ENCODE data around the gene CCL28.

The CCL28 gene

GRCh38 chr5:43354774-43355173, 57.4 kb downstream of the CCL28 start:
- no peak for DNase-seq

DNA sequence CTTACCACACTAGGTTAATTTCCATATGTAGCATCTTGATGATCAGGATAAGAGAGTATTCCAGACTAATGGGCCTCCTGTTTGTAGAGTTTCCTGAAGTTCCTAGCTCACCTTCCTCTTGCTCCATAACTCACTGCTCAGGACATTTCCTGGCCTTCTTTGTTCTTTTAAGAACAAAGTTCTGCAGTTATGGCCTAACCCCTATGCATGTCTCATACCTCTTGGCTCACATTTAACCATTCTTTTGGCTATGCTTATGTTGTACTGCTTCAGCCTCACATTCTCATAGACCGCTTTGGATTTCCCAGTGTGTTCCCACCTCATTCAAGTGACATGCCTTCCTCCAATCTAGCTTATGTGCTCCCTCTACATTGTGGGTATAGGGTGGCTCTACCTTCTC, 58.5 kb downstream of the CCL28 start:
- no peak for DNase-seq

DNA sequence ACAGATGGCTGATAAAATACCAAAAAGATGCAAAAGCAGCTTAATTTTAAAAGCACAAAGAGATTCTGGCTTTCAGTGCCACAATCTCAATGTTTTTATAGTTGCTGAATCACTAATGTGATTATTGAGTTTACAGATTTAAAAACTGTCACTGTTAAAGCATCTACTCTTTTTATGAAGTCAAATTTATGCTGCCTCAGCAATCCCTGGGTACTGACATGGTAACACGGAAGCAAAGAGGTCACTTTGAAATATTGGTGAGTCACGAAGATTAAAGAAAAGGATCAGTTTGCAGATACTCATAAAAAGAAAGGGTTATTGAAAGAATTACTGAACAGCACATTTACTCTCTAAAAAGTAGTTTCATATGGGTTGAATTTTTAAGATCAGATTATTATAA, 59.3 kb downstream of the CCL28 start:
- no peak for DNase-seq

- DNase-seq, result no peak
These were observed 60.1 kb downstream of the CCL28 start for GRCh38 chr5:43352131-43352530.

- DNase-seq, result no peak
These were observed 63.3 kb downstream of the CCL28 start for GRCh38 chr5:43348861-43349363.

DNA sequence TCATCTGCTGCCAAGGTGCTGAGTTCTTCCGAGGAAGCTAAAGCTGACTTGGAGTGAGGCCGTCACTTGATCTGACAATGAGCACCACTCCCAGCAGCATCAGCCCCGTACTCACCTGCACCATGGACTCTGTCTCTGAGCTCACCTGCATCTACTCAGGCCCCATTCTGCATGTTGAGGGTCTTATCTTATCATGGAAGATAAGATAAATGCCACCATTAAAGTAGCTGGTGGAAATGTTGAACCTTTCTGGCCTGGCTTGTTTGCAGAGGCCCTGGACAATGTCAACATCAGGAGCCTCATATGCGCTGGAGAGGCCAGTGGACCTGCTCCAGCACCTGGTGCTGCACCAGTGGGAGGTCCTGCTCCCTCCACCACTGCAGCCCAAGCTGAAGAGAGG, 64.0 kb downstream of the CCL28 start:
- DNase-seq, result no peak

DNA sequence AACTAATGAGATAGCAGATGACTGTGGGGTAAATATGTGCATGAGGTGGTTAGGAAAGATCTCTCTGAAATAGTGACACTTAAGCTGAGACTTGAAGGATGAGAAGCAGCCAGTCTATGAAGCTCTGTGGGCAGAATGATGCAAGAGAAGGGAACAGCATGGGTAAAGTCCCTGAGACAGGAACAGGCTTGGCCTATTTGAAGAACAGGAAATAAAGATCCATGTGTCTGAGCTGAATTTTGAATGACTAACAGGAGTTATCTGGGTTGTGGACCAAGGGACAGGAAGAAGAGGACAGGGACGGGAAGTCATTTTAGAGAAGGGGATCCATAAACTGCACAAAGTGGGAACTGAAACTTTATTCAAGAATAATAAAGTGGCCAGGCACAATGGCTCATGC, 73.3 kb downstream of the CCL28 start:
- DNase-seq, result no peak

DNA sequence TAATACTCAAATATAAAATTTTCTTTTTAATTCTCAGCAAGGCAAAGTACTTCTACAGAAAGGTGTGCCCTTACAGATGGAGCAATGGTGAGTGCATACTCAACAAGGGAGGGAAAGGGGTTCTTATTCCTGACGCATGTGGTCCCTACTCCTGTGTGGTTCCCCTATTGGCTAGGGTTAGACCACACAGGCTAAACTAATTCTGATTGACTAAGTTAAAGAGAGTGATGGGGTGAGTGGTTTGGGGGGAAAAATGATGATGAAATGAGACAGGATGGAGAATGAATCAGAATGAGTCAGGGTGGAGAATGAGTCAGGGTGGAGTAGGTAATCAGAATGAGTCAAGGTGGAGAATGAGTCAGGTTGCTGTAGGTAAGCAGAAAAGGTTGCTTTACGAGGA, 76.0 kb downstream of the CCL28 start:
- no peak for DNase-seq

DNA sequence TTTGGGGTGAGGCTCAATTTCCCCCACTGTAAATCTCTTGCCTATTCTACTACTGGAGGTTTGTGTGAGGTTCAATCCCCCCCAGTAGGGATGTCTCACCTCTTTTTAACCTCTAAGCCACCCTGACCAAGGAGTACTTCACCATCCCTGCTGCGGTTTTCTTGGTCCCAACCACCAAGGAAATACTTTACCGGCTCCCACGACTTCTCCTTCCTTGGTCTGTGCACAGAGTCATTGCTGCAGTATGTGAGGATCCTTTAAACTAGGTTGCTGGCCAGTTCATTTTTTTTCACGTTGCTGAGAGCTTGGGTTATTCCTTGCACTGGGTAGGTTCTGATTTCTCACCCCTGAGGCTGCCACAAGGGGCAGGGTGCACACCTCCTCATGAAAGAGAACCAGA, 76.5 kb downstream of the CCL28 start:
- DNase-seq, result no peak

DNA sequence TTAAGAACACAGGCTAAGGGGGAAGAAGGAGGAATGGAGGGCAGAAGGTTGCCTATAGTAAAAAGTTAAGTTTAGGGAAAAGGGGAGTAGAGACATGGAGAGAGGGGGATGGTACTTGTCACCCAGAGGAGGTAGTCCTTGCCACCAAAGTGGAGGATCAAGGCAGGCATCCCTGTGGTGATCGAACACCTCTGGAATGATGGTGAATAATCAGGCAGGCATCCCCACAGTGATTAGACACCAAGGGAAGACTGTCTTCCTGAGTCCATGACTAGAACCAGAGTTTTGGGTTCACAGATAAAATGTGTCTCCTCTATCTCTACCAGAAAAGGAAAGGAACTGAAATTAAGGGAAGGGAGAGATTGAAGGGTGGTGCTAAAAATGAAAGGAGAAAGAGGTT, 79.8 kb downstream of the CCL28 start:
- DNase-seq, result no peak

Measured in NCI-H345 (cell line).